GM13976 (cell line): ENCODE results near the gene ATP1A1.

Experiments
- DNase-seq: peaks from one replicate; pipeline ENCODE4 v3.0.0; 2012; ENCODE audit warnings: low spot score
- CTCF ChIP-seq: IDR thresholded peaks from 2 replicates; pipeline ENCODE4 v1.5.1; 2012; ENCODE audit warnings: borderline replicate concordance, mild to moderate bottlenecking; ENCODE audit not compliant: insufficient read depth; ENCODE audit errors: extremely low read depth, missing control alignments, control extremely low read depth
- in situ Hi-C: fragments of 300-500 bp; cut with MboI; formaldehyde crosslinking; loops from one replicate; pipeline ENCODE4 v1.12.0; 2022; ENCODE audit warnings: low sequenced_read_pairs, mixed read lengths, inconsistent platforms; ENCODE audit not compliant: unreplicated experiment

The ATP1A1 gene

GRCh38 chr1:116392717-116393404 lies 19.8 kb downstream of the ATP1A1 start:
- in situ Hi-C loops, result no loop called here
- DNase-seq, result no peak
- no peak for TF ChIP-seq CTCF

- DNase-seq, result no peak
- no peak for TF ChIP-seq CTCF
- in situ Hi-C loops, result no loop called here
Observed at GRCh38 chr1:116393792-116394191, 20.7 kb downstream of the ATP1A1 start.

DNA sequence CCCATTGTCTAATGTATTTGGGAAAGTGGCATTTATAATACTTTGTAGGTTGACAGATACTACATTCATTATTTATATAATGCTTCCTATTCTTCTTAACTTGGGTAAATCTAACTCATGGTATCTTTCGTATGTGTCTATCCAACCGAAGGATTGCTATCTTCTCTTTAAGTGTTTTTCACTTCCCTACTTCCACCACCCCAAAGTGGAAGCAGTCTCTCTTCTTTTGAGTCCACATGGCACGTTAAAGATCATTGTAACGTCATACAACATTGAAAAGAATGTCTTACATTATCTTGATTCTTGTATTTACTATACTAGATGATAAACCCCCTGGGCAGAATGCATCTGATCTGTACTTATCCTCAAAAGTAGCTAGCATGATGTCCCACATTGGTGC lies 21.2 kb downstream of the ATP1A1 start:
- no peak for DNase-seq
- TF ChIP-seq CTCF, result no peak
- in situ Hi-C loops, result no loop called here

GRCh38 chr1:116396769-116397168 lies 23.7 kb downstream of the ATP1A1 start:
- no peak for TF ChIP-seq CTCF
- in situ Hi-C loops, result no loop called here
- no peak for DNase-seq

- in situ Hi-C loops, result no loop called here
- TF ChIP-seq CTCF, result no peak
- no peak for DNase-seq
Observed at GRCh38 chr1:116397728-116398127, 24.7 kb downstream of the ATP1A1 start.

GRCh38 chr1:116400780-116401179 lies 27.7 kb downstream of the ATP1A1 start:
- in situ Hi-C loops, result no loop called here
- no peak for DNase-seq
- no peak for TF ChIP-seq CTCF
